Uterus (tissue), 4 donors: ENCODE results near the gene MXRA8. TPM values are rescaled to one million over a fixed set of nuclear protein-coding genes. Genes with fewer than 3 reads are reported as not detected.
A peak's percentile ranks its signal among the peaks of the same experiment; 100 is the strongest.

Experiments
- DNase-seq, 2 donors: peaks; one replicate each; pipeline ENCODE4 v3.0.0-alpha.2; 2019 to 2020
- H3K27ac ChIP-seq, 2 donors: fragments of 200-600 bp; sonication (generic); 1 replicate in 1 of 2; 2 replicates in 1 of 2; pipeline ENCODE4 v1.5.1; 2016 to 2018
- H3K27me3 ChIP-seq, 2 donors: fragments of 200-600 bp; sonication (generic); one replicate each; pipeline ENCODE4 v1.5.1; 2018 to 2019; ENCODE audit warnings: control low read depth in 1 of 2
- H3K36me3 ChIP-seq, 2 donors: fragments of 200-600 bp; sonication (generic); one replicate each; pipeline ENCODE4 v1.5.1; 2019; ENCODE audit warnings: control low read depth in 1 of 2
- H3K4me1 ChIP-seq, 2 donors: fragments of 200-600 bp; sonication (generic); one replicate each; pipeline ENCODE4 v1.5.1; 2018 to 2019; ENCODE audit warnings: control low read depth in 1 of 2
- H3K4me3 ChIP-seq, 2 donors: fragments of 200-600 bp; sonication (generic); 1 replicate in 1 of 2; 2 replicates in 1 of 2; pipeline ENCODE4 v1.5.1; 2018 to 2019; ENCODE audit warnings: mild to moderate bottlenecking in 1 of 2
- H3K9me3 ChIP-seq, 2 donors: fragments of 200-600 bp; sonication (generic); one replicate each; pipeline ENCODE4 v1.5.1; 2019; ENCODE audit warnings: control low read depth in 1 of 2
- POLR2A ChIP-seq, 2 donors: fragments of 450-650 bp; IDR thresholded peaks; one replicate each; pipeline ENCODE4 v1.6.1; 2016; ENCODE audit warnings: antibody characterized with exemption in 2 of 2, mild to moderate bottlenecking in 1 of 2, moderate library complexity in 1 of 2
- intact Hi-C: fragments of 100-400 bp; cut with DNase I; formaldehyde crosslinking; loops from one replicate; pipeline ENCODE4 v1.15.1; 2023; ENCODE audit warnings: low total_unique reads
- total RNA-seq, 4 donors: library from RNA; depleted of rRNA in 3 of 4; stranded (reverse); fragments of >200 nt in 3 of 4; gene quantifications; one replicate each; pipeline versions ENCODE4 v1.1.0 to v1.2.4, GENCODE V29; 2014 to 2023
- TF ChIP-seq, protein P1 (sequence below), 4 experiments: fragments of 200-600 bp in 2 of 4; fragments of 450-650 bp in 2 of 4; sonication (generic) in 2 of 4; IDR thresholded peaks; one replicate each; pipeline ENCODE4 v1.5.1; 2016 to 2019; ENCODE audit warnings: antibody characterized with exemption in 4 of 4, mild to moderate bottlenecking in 2 of 4, moderate library complexity in 1 of 4
- donor health status: DM: yes; HTN: yes; CAD: no.

Gene MXRA8
- total RNA-seq, 4 donors from 2014 or later: 86.1 to 143 (median 117) TPM

DNA sequence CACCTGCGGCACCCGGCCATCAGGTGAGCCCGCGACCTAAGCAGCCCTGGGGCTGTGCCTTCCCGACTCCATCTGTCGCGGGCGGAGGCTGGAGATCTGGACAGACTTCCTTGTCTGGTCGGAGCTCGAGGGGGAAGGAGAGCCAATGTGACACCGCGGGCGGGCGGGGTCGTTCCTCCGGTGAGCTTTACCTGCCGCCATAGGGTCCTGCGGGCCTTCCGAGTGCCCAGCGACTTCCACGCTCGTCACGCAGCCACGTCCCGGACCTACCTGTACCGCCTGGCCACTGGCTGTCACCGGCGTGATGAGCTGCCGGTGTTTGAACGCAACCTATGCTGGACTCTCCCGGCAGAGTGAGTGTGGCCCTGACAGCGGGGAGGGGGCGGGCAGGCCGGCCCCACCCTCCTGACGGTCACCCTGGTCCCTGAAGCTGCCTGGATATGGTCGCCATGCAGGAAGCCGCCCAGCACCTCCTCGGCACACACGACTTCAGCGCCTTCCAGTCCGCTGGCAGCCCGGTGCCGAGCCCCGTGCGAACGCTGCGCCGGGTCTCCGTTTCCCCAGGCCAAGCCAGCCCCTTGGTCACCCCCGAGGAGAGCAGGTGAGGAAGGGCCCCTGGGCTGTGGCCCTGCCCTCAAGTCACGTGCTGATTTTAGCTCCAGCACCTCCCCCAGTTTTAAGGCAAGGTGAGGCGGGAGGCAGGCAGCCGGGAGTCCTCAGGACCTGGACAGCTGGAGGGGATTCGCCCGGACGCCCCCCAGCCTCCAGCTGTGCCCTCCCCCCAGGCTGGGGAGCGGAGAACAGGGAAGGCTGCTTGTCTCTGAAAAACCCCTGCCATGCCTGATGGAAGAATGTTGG is 48.9 kb downstream of the MXRA8 start:
- no peak for DNase-seq

GRCh38 chr1:1308756-1309250 is 49.6 kb downstream of the MXRA8 start:
- peak overlapping the region; percentile 87 to 94 for H3K27ac ChIP-seq
- H3K9me3 ChIP-seq: no peaks in the 10 kb centered on the region
- no peaks in the 10 kb centered on the region for H3K36me3 ChIP-seq
- intact Hi-C loops: loop anchor here (10.0 kb wide), 1 partner anchor 46 kb away; the partner anchor contains the start of gene MXRA8
- TF ChIP-seq, protein P1, sequence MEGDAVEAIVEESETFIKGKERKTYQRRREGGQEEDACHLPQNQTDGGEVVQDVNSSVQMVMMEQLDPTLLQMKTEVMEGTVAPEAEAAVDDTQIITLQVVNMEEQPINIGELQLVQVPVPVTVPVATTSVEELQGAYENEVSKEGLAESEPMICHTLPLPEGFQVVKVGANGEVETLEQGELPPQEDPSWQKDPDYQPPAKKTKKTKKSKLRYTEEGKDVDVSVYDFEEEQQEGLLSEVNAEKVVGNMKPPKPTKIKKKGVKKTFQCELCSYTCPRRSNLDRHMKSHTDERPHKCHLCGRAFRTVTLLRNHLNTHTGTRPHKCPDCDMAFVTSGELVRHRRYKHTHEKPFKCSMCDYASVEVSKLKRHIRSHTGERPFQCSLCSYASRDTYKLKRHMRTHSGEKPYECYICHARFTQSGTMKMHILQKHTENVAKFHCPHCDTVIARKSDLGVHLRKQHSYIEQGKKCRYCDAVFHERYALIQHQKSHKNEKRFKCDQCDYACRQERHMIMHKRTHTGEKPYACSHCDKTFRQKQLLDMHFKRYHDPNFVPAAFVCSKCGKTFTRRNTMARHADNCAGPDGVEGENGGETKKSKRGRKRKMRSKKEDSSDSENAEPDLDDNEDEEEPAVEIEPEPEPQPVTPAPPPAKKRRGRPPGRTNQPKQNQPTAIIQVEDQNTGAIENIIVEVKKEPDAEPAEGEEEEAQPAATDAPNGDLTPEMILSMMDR (IDR thresholded peaks at IDR 0.05): no peak
- no peak for TF ChIP-seq POLR2A (IDR thresholded peaks at IDR 0.05)
- no peaks in the 10 kb centered on the region for H3K27me3 ChIP-seq
- peaks cover 0 to 36% of the 10 kb centered on the region in 2 donors for H3K4me1 ChIP-seq
- DNase-seq: no peak
- peak overlapping the region; percentile 49 to 66 for H3K4me3 ChIP-seq

More for the DNA sequence above, 48.9 kb downstream of the MXRA8 start:
- Histone ChIP-seq H3K27ac (peak overlapping the region; percentile 87 to 94), H3K4me3 (peak overlapping the region; percentile 49 to 66), H3K4me1 (peaks cover 0 to 31% of the 10 kb centered on the region in 2 donors), H3K27me3 (no peaks in the 10 kb centered on the region), H3K9me3 (no peaks in the 10 kb centered on the region), H3K36me3 (no peaks in the 10 kb centered on the region)
- intact Hi-C loops: loop anchor here (10.0 kb wide), 1 partner anchor 45 kb away; the partner anchor contains the start of gene MXRA8
- TF ChIP-seq POLR2A (IDR thresholded peaks at IDR 0.05): no peak
- TF ChIP-seq, protein P1 (IDR thresholded peaks at IDR 0.05): peak in 1 of 4 experiments; percentile 3

GRCh38 chr1:1307923-1308755 is 50.2 kb downstream of the MXRA8 start, which contains the start of the genes ACAP3 and PUSL1:
Gene ACAP3 (minus strand): TSS chr1:1307930. CDS start chr1:1307815, 115 bp downstream.
Gene PUSL1 (plus strand): TSS chr1:1308597. CDS start chr1:1308644, 47 bp downstream.
- intact Hi-C loops: loop anchor here (10.0 kb wide), 1 partner anchor 47 kb away; the partner anchor contains the start of gene MXRA8
- H3K4me1 ChIP-seq: peaks cover 0 to 36% of the 10 kb centered on the region in 2 donors
- no peaks in the 10 kb centered on the region for H3K27me3 ChIP-seq
- peak within 1 kb of the TSS; percentile 87 to 94 for H3K27ac ChIP-seq
- H3K4me3 ChIP-seq: peak within 1 kb of the TSS; percentile 49 to 66
- H3K36me3 ChIP-seq: no peaks in the 10 kb centered on the region
- TF ChIP-seq, protein P1 (IDR thresholded peaks at IDR 0.05): peak in 2 of 4 experiments; percentile 1 to 21
- TF ChIP-seq POLR2A (IDR thresholded peaks at IDR 0.05): peak in 1 of 2 donors; percentile 54
- DNase-seq: peak; percentile 93 to 95
- H3K9me3 ChIP-seq: no peaks in the 10 kb centered on the region

GRCh38 chr1:1307261-1307922 is 51.0 kb downstream of the MXRA8 start:
- no peaks in the 10 kb centered on the region for H3K27me3 ChIP-seq
- no peaks in the 10 kb centered on the region for H3K36me3 ChIP-seq
- no peaks in the 10 kb centered on the region for H3K9me3 ChIP-seq
- TF ChIP-seq, protein P1 (IDR thresholded peaks at IDR 0.05): no peak
- TF ChIP-seq POLR2A (IDR thresholded peaks at IDR 0.05): peak in 1 of 2 donors; percentile 40
- peak overlapping the region; percentile 87 to 94 for H3K27ac ChIP-seq
- peaks cover 0 to 36% of the 10 kb centered on the region in 2 donors for H3K4me1 ChIP-seq
- H3K4me3 ChIP-seq: peak overlapping the region; percentile 37 to 66
- intact Hi-C loops: loop anchor here (10.0 kb wide), 1 partner anchor 47 kb away; the partner anchor contains the start of gene MXRA8
- DNase-seq: peak in 1 of 2 donors; percentile 58
